Activated naive CD4-positive, alpha-beta T cell treated with anti-CD3 and anti-CD28 coated beads for 36 hours (primary cell): ENCODE results near the gene TMEM125. TPM values are rescaled to one million over a fixed set of nuclear protein-coding genes. Genes with fewer than 3 reads are reported as not detected.

Source experiments
- CTCF ChIA-PET: fragments of 350-600 bp; sonication (Branson Sonifier 250); formaldehyde crosslinking; loops from one replicate; lab custom pipeline; 2021; ENCODE audit warnings: antibody characterized with exemption; lab: Charles Lee
- DNase-seq: peaks from one replicate; pipeline ENCODE4 v3.0.0-alpha.2; 2020
- H3K27ac Mint-ChIP-seq: one replicate; pipeline ENCODE4 v1.8.0; 2021; ENCODE audit warnings: mild to moderate bottlenecking, mixed read lengths
- H3K27me3 Mint-ChIP-seq: one replicate; pipeline ENCODE4 v1.8.0; 2021; ENCODE audit warnings: low read depth, mixed read lengths
- H3K36me3 Mint-ChIP-seq: one replicate; pipeline ENCODE4 v1.8.0; 2021; ENCODE audit warnings: low read depth, mixed read lengths
- H3K4me1 Mint-ChIP-seq: one replicate; pipeline ENCODE4 v1.8.0; 2021; ENCODE audit warnings: low read depth, mixed read lengths
- H3K4me3 Mint-ChIP-seq: one replicate; pipeline ENCODE4 v1.8.0; 2021; ENCODE audit warnings: mild to moderate bottlenecking, moderate library complexity, mixed read lengths
- H3K9me3 Mint-ChIP-seq: one replicate; pipeline ENCODE4 v1.8.0; 2021; ENCODE audit warnings: mixed read lengths
- intact Hi-C: fragments of 100-400 bp; cut with micrococcal nuclease; formaldehyde crosslinking; loops from one replicate; pipeline ENCODE4 v1.15.1; 2023
- total RNA-seq, 2 experiments: library from RNA; stranded (reverse); gene quantifications; one replicate each; pipeline ENCODE4 v1.2.3, GENCODE V29; 2021

The TMEM125 gene
- total RNA-seq, 2 experiments from 2014 or later = 0.21 TPM; not detected in 1

DNA sequence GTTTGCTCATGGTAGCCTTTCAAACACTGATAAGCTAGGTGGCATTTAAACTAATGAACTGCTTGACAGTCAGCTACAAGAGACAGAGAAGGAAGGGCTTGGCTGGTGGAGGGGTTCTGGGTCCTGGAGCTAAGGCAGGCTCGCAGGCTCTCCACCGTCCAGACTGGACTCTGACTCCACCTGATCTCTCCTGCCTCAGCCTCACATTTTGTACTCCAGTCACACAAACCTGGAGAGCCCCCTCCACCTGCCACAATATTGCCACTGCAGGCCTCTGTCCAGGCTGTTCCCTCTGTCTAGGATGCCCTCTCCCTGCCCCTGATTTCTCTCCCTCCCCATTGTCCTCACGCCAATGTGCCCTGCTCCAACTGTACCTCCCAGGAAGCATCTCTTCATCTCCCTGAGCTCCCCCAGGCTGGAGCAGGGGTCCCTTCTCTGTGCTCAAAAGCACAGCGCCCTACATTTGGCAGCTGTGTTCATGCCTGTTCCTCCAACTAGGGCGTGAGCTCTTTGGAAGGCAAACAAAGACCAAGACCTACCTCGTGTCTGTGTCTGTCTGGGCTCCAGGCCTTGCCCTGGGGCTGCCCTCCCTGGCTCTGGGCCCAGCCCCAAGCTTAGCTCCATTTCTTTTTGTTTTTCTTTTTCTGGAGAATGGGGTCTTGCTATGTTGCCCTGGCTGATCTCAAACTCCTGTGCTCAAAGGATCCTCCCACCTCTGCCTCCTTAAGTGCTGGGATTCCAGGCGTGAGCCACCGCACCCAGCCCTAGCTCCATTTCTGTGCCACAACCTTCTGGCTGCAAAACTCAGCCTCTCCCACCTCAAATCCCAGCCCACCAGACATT is 33.9 kb downstream of the TMEM125 start:
- Mint-ChIP-seq H3K27me3 (no peaks in the 10 kb centered on the region), H3K4me1 (no peaks in the 10 kb centered on the region), H3K4me3 (no peak overlapping the region), H3K36me3 (no peaks in the 10 kb centered on the region), H3K9me3 (no peaks in the 10 kb centered on the region), H3K27ac (no peak overlapping the region)
- intact Hi-C loops = no loop called here
- DNase-seq = no peak
- CTCF ChIA-PET = no interaction called here

DNA sequence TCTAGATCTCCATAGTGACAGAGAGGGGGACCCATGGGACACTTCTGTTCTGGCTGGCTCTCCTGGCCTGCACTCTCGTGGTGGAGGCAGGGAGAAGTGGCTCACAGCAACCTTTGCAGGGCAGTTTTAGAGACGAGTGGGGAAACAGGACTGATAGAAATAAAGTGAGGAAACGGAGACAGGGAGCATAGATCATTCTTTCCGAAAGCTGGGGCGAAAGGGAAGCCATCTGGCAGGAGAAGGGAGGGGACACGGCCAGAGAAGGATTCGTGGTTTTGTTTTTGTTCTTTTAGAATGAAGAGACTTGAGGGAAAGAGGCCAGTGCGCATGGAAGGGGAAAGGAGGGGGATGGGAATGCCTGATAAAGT is 34.5 kb downstream of the TMEM125 start:
- Mint-ChIP-seq H3K36me3 (no peaks in the 10 kb centered on the region), H3K27ac (no peak overlapping the region), H3K27me3 (no peaks in the 10 kb centered on the region), H3K9me3 (no peaks in the 10 kb centered on the region), H3K4me1 (no peaks in the 10 kb centered on the region), H3K4me3 (no peak overlapping the region)
- CTCF ChIA-PET = no interaction called here
- intact Hi-C loops = no loop called here
- no peak for DNase-seq

DNA sequence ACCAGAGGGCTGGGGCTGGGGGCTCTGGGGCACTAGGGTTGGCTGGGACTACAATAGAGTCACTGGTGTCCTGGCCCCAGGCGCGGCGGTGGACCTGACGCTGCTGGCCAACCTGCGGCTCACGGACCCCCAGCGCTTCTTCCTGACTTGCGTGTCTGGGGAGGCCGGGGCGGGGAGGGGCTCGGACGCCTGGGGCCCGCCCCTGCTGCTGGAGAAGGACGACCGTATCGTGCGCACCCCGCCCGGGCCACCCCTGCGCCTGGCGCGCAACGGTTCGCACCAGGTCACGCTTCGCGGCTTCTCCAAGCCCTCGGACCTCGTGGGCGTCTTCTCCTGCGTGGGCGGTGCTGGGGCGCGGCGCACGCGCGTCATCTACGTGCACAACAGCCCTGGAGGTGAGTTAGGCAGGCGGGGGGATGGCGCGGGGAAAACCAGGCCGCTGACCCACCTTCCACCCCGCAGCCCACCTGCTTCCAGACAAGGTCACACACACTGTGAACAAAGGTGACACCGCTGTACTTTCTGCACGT is 35.1 kb downstream of the TMEM125 start:
- H3K4me1 Mint-ChIP-seq = no peaks in the 10 kb centered on the region
- no peak overlapping the region for H3K27ac Mint-ChIP-seq
- no peaks in the 10 kb centered on the region for H3K9me3 Mint-ChIP-seq
- H3K27me3 Mint-ChIP-seq = no peaks in the 10 kb centered on the region
- CTCF ChIA-PET = no interaction called here
- H3K36me3 Mint-ChIP-seq = no peaks in the 10 kb centered on the region
- intact Hi-C loops = no loop called here
- no peak overlapping the region for H3K4me3 Mint-ChIP-seq
- no peak for DNase-seq

DNA sequence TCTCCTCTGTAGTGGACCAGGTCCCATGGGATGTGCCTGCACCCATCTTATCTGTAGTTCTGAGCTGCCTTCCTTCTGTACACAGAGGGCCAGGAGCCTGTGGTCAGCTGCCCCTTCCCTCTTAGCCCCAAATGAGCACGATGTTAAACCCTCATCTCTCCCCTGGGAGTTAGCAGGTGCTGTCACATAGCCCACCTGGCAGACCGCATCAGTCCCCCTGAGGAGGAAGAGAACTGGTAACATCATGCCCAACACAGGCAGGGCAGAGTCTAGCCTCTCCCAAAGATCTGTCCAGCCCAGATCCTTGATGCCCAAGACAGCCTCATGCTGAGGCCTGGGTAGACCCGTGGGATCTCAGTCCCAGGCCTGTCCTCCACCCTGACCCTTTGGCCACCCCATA is 35.7 kb downstream of the TMEM125 start:
- Mint-ChIP-seq H3K27me3 (no peaks in the 10 kb centered on the region), H3K9me3 (no peaks in the 10 kb centered on the region), H3K36me3 (no peaks in the 10 kb centered on the region), H3K4me1 (no peaks in the 10 kb centered on the region), H3K27ac (no peak overlapping the region), H3K4me3 (no peak overlapping the region)
- CTCF ChIA-PET = no interaction called here
- intact Hi-C loops = no loop called here
- no peak for DNase-seq

DNA sequence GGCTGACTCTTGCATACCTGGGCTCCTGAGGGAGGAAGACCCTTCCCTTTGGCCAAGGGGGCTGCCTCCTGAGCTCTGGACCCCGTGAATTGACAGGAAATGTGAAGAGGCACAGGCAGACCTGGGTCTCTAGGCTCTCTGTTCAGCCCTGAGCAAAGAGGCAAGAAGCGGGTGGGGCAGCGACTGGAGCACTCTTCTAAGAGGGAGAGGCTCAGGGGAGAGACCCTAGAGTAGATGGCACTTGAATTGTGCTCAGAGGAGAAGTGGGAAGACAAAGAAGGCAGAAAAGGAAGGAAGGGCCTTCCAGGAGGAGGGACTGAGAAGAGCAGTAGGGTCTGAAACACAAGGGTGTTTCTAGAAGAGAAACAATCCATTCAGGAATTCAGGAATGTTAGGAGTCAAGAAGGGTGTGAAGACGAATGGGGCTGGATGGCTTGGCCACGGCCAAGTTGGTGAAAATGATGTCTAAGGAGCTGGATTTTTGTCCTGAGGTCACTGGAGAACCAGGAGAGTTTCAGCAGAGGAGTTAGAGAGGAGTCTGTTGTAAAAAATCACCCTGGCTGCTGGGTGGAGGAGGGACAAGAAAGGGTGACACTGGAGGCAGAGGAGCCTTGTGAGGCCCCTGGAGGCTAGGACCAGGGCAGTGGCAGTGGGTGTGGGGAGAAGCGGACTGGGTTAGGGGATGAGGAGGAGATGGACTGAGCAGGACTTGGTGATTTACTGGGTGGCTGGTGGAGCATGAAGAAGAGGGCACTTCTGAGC is 36.3 kb downstream of the TMEM125 start:
- CTCF ChIA-PET = no interaction called here
- intact Hi-C loops = no loop called here
- H3K9me3 Mint-ChIP-seq = no peaks in the 10 kb centered on the region
- no peaks in the 10 kb centered on the region for H3K27me3 Mint-ChIP-seq
- no peaks in the 10 kb centered on the region for H3K36me3 Mint-ChIP-seq
- no peaks in the 10 kb centered on the region for H3K4me1 Mint-ChIP-seq
- no peak for DNase-seq
- no peak overlapping the region for H3K27ac Mint-ChIP-seq
- no peak overlapping the region for H3K4me3 Mint-ChIP-seq

DNA sequence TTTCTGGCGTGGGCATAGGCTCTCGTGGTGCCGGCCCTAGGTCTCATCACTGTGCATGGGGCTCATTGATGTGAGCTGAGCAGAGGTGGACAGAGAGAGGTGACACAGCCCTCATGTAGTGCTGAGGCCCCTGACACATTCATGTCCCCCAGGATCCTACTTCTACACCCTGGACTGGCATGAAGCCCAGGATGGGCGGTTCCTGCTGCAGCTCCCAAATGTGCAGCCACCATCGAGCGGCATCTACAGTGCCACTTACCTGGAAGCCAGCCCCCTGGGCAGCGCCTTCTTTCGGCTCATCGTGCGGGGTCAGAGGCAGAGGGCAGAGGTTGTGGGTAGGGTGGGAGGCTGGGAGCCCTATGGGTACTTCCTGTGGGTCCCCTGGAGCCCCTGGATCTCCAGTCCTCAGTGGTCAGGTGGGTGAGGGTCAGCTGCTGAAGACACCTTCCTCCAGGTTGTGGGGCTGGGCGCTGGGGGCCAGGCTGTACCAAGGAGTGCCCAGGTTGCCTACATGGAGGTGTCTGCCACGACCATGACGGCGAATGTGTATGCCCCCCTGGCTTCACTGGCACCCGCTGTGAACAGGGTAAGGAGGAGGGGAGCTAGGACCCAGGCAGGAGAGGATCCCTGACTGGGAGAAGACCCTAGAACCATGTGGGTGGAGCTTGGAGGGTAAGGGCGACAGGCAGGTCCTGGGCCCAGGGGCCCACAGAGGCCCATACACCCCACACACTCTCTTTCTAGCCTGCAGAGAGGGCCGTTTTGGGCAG is 37.1 kb downstream of the TMEM125 start:
- H3K27ac Mint-ChIP-seq = no peak overlapping the region

DNA sequence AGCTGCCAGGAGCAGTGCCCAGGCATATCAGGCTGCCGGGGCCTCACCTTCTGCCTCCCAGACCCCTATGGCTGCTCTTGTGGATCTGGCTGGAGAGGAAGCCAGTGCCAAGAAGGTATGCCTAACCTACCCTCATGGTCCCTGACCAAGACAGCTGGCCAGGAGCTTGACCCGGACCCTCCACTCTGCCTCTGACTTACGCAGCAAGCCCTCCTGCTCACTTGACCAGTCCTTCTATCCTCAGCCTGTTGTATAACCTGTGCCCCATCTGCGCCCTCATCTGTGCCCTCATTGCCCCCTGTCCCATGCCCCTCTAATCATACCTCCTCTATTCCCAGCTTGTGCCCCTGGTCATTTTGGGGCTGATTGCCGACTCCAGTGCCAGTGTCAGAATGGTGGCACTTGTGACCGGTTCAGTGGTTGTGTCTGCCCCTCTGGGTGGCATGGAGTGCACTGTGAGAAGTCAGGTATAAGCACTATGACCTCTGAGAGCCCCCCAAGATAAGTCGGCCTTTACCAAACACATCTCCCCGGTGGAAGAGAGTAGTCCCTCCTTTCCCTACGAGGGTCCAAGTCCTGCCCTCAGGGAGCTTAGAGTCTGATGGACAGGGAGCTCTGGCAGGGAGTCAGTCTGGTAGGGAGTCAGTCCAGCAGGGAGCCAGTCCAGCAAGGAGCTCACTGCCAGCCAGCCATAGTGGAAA is 37.8 kb downstream of the TMEM125 start:
- H3K9me3 Mint-ChIP-seq = no peaks in the 10 kb centered on the region
- H3K27me3 Mint-ChIP-seq = no peaks in the 10 kb centered on the region
- H3K4me1 Mint-ChIP-seq = no peaks in the 10 kb centered on the region
- H3K4me3 Mint-ChIP-seq = no peak overlapping the region
- intact Hi-C loops = no loop called here
- no peak for DNase-seq
- CTCF ChIA-PET = no interaction called here
- H3K36me3 Mint-ChIP-seq = no peaks in the 10 kb centered on the region
- H3K27ac Mint-ChIP-seq = no peak overlapping the region

More for the DNA sequence above, 37.1 kb downstream of the TMEM125 start:
- intact Hi-C loops = no loop called here
- DNase-seq = no peak
- H3K36me3 Mint-ChIP-seq = no peaks in the 10 kb centered on the region
- no peak overlapping the region for H3K4me3 Mint-ChIP-seq
- CTCF ChIA-PET = no interaction called here
- no peaks in the 10 kb centered on the region for H3K9me3 Mint-ChIP-seq
- H3K27me3 Mint-ChIP-seq = no peaks in the 10 kb centered on the region
- no peaks in the 10 kb centered on the region for H3K4me1 Mint-ChIP-seq

DNA sequence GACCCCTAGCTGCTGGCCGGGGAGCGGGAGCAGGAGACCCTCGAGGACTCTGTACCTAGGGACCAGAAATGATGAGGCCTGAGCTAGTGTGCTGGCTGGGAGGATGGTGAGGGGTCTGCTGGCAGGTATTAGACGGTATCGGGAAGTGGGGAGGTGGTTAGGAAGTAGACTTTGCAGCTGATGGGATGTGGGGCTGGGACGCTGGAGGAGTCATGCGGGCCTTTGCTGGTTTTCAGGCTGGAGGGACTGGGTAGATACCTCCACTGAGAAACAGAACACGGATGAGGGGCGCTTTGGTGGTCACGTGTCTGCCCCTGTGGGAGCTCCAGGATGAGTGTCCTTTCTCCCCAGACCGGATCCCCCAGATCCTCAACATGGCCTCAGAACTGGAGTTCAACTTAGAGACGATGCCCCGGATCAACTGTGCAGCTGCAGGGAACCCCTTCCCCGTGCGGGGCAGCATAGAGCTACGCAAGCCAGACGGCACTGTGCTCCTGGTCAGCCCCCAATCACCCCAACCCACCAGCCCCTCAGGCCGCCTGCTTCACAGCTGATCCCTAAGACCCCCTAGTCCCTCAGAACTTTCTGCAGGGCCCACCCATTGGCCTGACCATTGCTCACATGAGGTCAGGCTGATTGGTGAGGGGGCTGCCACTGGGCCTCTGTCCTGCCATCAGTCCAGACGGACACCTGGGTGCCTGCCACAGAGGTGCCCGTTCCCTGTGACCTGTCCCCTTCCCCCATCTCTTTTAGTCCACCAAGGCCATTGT is 39.0 kb downstream of the TMEM125 start:
- DNase-seq = no peak
- intact Hi-C loops = no loop called here
- Mint-ChIP-seq H3K4me1 (no peaks in the 10 kb centered on the region), H3K4me3 (no peak overlapping the region), H3K36me3 (no peaks in the 10 kb centered on the region), H3K27me3 (no peaks in the 10 kb centered on the region), H3K27ac (no peak overlapping the region), H3K9me3 (no peaks in the 10 kb centered on the region)
- CTCF ChIA-PET = no interaction called here

DNA sequence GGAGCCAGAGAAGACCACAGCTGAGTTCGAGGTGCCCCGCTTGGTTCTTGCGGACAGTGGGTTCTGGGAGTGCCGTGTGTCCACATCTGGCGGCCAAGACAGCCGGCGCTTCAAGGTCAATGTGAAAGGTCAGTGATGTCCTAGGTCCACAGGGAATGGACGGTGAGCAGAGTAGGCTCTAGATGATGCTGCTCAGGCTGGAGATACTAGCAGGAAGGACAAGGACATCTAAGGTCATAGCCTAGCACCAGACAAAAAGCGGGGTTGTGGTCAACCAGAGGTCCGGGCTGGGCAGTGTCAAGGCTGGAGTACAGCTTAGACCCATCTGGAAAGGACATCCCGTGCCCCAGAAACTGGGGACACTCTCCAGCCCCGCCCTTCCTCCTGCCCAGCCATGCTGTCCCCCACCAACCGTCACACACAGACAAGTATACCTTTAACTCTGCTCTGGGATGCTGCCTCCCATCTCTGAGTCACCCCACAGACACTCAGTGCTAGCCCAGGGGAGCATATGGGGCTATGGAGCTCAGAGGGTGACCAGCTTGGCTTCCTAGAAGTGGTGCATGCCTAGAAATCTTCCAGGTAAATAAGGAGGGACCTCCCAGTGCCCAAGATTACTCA is 39.7 kb downstream of the TMEM125 start:
- no peaks in the 10 kb centered on the region for H3K4me1 Mint-ChIP-seq
- CTCF ChIA-PET = no interaction called here
- no peak overlapping the region for H3K27ac Mint-ChIP-seq
- no peaks in the 10 kb centered on the region for H3K36me3 Mint-ChIP-seq
- no peak overlapping the region for H3K4me3 Mint-ChIP-seq
- no peak for DNase-seq
- no peaks in the 10 kb centered on the region for H3K9me3 Mint-ChIP-seq
- intact Hi-C loops = no loop called here
- no peaks in the 10 kb centered on the region for H3K27me3 Mint-ChIP-seq

DNA sequence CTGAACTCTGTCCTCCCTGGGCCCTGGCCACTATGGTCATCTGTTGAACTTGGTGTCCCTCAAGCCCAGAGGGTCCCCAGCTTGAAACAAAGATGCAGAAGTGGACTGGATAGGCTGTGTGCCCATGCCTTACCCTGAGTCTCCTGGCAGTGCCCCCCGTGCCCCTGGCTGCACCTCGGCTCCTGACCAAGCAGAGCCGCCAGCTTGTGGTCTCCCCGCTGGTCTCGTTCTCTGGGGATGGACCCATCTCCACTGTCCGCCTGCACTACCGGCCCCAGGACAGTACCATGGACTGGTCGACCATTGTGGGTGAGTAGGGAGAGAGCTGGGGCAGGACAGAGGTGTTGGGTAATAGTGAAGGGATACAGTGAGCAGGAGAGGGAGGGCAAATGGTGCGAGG is 41.7 kb downstream of the TMEM125 start:
- H3K4me1 Mint-ChIP-seq = no peaks in the 10 kb centered on the region
- no peak overlapping the region for H3K27ac Mint-ChIP-seq
- no peak overlapping the region for H3K4me3 Mint-ChIP-seq
- CTCF ChIA-PET = no interaction called here
- intact Hi-C loops = no loop called here
- DNase-seq = no peak
- no peaks in the 10 kb centered on the region for H3K27me3 Mint-ChIP-seq
- H3K9me3 Mint-ChIP-seq = no peaks in the 10 kb centered on the region
- no peaks in the 10 kb centered on the region for H3K36me3 Mint-ChIP-seq

DNA sequence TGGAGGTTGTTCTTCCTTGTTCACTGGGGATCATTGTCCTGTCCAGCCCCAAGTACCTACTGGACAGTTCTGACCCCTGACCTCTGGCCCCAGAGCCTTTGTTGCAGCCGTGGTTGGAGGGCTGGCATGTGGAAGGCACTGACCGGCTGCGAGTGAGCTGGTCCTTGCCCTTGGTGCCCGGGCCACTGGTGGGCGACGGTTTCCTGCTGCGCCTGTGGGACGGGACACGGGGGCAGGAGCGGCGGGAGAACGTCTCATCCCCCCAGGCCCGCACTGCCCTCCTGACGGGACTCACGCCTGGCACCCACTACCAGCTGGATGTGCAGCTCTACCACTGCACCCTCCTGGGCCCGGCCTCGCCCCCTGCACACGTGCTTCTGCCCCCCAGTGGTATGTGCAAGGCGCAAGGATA is 42.4 kb downstream of the TMEM125 start:
- no peak overlapping the region for H3K4me3 Mint-ChIP-seq
- H3K4me1 Mint-ChIP-seq = no peaks in the 10 kb centered on the region
- H3K36me3 Mint-ChIP-seq = no peaks in the 10 kb centered on the region
- H3K9me3 Mint-ChIP-seq = no peaks in the 10 kb centered on the region
- no peaks in the 10 kb centered on the region for H3K27me3 Mint-ChIP-seq
- CTCF ChIA-PET = no interaction called here
- DNase-seq = no peak
- H3K27ac Mint-ChIP-seq = no peak overlapping the region
- intact Hi-C loops = no loop called here
